ENCODE results near the gene ONECUT2. TPM values are rescaled to one million over a fixed set of nuclear protein-coding genes. Genes with fewer than 3 reads are reported as not detected.

Gene ONECUT2
- total RNA-seq, 1 donor from 2014 or later = 0.46 TPM

- no peak for DNase-seq (ENCODE audit: low read depth)
- TF ChIP-seq, protein P1, sequence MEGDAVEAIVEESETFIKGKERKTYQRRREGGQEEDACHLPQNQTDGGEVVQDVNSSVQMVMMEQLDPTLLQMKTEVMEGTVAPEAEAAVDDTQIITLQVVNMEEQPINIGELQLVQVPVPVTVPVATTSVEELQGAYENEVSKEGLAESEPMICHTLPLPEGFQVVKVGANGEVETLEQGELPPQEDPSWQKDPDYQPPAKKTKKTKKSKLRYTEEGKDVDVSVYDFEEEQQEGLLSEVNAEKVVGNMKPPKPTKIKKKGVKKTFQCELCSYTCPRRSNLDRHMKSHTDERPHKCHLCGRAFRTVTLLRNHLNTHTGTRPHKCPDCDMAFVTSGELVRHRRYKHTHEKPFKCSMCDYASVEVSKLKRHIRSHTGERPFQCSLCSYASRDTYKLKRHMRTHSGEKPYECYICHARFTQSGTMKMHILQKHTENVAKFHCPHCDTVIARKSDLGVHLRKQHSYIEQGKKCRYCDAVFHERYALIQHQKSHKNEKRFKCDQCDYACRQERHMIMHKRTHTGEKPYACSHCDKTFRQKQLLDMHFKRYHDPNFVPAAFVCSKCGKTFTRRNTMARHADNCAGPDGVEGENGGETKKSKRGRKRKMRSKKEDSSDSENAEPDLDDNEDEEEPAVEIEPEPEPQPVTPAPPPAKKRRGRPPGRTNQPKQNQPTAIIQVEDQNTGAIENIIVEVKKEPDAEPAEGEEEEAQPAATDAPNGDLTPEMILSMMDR (IDR thresholded peaks at IDR 0.05; ENCODE audit: insufficient read depth, low read length, poor library complexity, severe bottlenecking) = no peak
Measured at GRCh38 chr18:57466745-57467409, 31.7 kb downstream of the ONECUT2 start.

DNA sequence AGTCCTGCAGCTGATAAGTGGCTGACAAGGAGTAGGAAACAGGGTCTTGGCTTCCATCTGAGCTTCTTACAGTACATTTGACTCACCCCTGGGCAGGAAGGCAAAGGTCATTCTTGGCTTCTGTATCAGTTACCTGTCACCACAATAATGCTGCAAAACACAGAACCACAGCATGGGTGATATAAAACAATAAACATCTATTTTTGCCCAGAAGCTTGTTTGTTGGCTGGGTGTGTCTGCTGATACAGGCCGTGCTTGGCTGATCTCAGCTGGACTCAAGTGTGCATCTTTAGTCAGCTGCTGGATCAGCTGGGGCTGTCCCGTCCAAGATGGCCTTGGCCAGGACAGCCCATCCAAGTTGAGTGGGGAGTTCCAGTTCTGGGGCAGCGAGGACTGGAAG lies 34.7 kb downstream of the ONECUT2 start:
- Histone ChIP-seq H3K27me3 (ENCODE audit: control insufficient read depth, insufficient read depth, low read length) (peaks cover 4% of the 10 kb centered on the region), H3K36me3 (ENCODE audit: control insufficient read depth, insufficient read depth, low read length) (no peaks in the 10 kb centered on the region), H3K4me3 (ENCODE audit: low read depth, low read length) (no peak overlapping the region)
- DNase-seq (ENCODE audit: low read depth) = no peak
- TF ChIP-seq, protein P1 (IDR thresholded peaks at IDR 0.05; ENCODE audit: insufficient read depth, low read length, poor library complexity, severe bottlenecking) = no peak

More at GRCh38 chr18:57466745-57467409, 31.7 kb downstream of the ONECUT2 start:
- Histone ChIP-seq H3K27me3 (ENCODE audit: control insufficient read depth, insufficient read depth, low read length) (peaks cover 2% of the 10 kb centered on the region), H3K4me3 (ENCODE audit: low read depth, low read length) (no peak overlapping the region), H3K36me3 (ENCODE audit: control insufficient read depth, insufficient read depth, low read length) (no peaks in the 10 kb centered on the region)

- H3K4me3 ChIP-seq (ENCODE audit: low read depth, low read length) = no peak overlapping the region
- TF ChIP-seq, protein P1 (IDR thresholded peaks at IDR 0.05; ENCODE audit: insufficient read depth, low read length, poor library complexity, severe bottlenecking) = no peak
- DNase-seq (ENCODE audit: low read depth) = no peak
- no peaks in the 10 kb centered on the region for H3K36me3 ChIP-seq (ENCODE audit: control insufficient read depth, insufficient read depth, low read length)
- H3K27me3 ChIP-seq (ENCODE audit: control insufficient read depth, insufficient read depth, low read length) = peaks cover 2% of the 10 kb centered on the region
Measured at GRCh38 chr18:57475408-57475807, 40.2 kb downstream of the ONECUT2 start.

DNA sequence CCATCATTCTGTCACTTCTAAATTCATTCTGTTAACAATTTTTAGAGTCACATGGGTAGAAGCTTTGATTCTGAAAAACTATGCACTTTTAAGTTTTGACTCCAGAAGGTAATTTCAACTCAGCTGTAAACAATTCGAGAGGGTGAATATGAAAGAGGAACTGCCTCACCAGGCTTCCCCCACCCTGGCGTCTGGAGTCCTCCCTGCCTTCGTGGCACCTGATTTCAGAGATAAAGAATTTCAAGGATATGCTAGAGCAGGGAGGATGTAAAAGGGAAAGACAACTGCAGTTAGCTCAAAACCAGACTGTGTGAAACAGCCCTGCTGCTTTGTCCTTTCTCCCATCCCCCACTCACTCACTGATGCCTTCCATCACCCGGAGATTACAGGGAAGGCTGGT lies 40.7 kb downstream of the ONECUT2 start:
- TF ChIP-seq, protein P1 (IDR thresholded peaks at IDR 0.05; ENCODE audit: insufficient read depth, low read length, poor library complexity, severe bottlenecking) = no peak

DNA sequence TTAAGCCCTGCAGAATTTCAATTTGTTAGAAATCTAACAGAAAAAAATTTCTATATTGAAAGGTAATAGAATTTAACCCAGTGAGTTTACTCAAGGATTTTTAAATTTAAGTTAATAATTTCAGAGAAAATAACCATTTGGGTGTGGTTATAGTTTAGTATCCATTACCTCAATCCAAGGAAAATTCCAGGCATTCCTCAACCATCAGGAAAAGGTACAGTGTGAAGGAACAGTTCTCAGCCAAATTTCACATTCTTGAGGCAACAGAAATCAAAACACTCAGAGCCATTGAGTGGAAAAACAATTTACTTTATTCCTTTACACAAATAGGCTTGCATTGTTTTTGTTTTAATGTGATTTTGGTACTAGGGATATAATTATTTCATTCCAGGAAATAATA lies 45.6 kb downstream of the ONECUT2 start:
- Histone ChIP-seq H3K36me3 (ENCODE audit: control insufficient read depth, insufficient read depth, low read length) (no peaks in the 10 kb centered on the region), H3K4me3 (ENCODE audit: low read depth, low read length) (no peak overlapping the region), H3K27me3 (ENCODE audit: control insufficient read depth, insufficient read depth, low read length) (no peaks in the 10 kb centered on the region)
- no peak for DNase-seq (ENCODE audit: low read depth)
- TF ChIP-seq, protein P1 (IDR thresholded peaks at IDR 0.05; ENCODE audit: insufficient read depth, low read length, poor library complexity, severe bottlenecking) = no peak

More for the DNA sequence above, 40.7 kb downstream of the ONECUT2 start:
- H3K36me3 ChIP-seq (ENCODE audit: control insufficient read depth, insufficient read depth, low read length) = no peaks in the 10 kb centered on the region
- DNase-seq (ENCODE audit: low read depth) = no peak
- no peak overlapping the region for H3K4me3 ChIP-seq (ENCODE audit: low read depth, low read length)
- peaks cover 2% of the 10 kb centered on the region for H3K27me3 ChIP-seq (ENCODE audit: control insufficient read depth, insufficient read depth, low read length)
